ENCODE measurements around the gene SIM2.

The SIM2 gene

GRCh38 chr21:36780861-36781260 lies 81.9 kb downstream of the SIM2 start:
- Histone ChIP-seq H3K9ac (ENCODE audit: low read depth in 1 of 2, low read length in 2 of 2) (no peak overlapping the region), H3K27me3 (ENCODE audit: control insufficient read depth in 2 of 2, insufficient read depth in 2 of 2, low read length in 2 of 2) (no peaks in the 10 kb centered on the region), H3K4me3 (ENCODE audit: low read length in 2 of 2) (no peak overlapping the region), H3K4me1 (ENCODE audit: control insufficient read depth in 2 of 2, insufficient read depth in 2 of 2, low read length in 2 of 2) (peaks cover 0 to 2% of the 10 kb centered on the region in 2 donors), H3K36me3 (ENCODE audit: control insufficient read depth in 2 of 2, insufficient read depth in 2 of 2, low read length in 2 of 2) (no peaks in the 10 kb centered on the region), H3K9me3 (ENCODE audit: control insufficient read depth in 2 of 2, low read length in 2 of 2) (no peaks in the 10 kb centered on the region), H3K27ac (ENCODE audit: low read depth in 2 of 2, low read length in 2 of 2) (no peak overlapping the region)

- Histone ChIP-seq H3K9me3 (ENCODE audit: control insufficient read depth in 2 of 2, low read length in 2 of 2) (no peaks in the 10 kb centered on the region), H3K9ac (ENCODE audit: low read depth in 1 of 2, low read length in 2 of 2) (no peak overlapping the region), H3K4me3 (ENCODE audit: low read length in 2 of 2) (no peak overlapping the region), H3K27me3 (ENCODE audit: control insufficient read depth in 2 of 2, insufficient read depth in 2 of 2, low read length in 2 of 2) (no peaks in the 10 kb centered on the region), H3K4me1 (ENCODE audit: control insufficient read depth in 2 of 2, insufficient read depth in 2 of 2, low read length in 2 of 2) (peaks cover 3 to 10% of the 10 kb centered on the region in 2 donors), H3K36me3 (ENCODE audit: control insufficient read depth in 2 of 2, insufficient read depth in 2 of 2, low read length in 2 of 2) (no peaks in the 10 kb centered on the region), H3K27ac (ENCODE audit: low read depth in 2 of 2, low read length in 2 of 2) (no peak overlapping the region)
Measured at GRCh38 chr21:36783612-36784374, 84.9 kb downstream of the SIM2 start.

GRCh38 chr21:36784947-36785346 lies 86.0 kb downstream of the SIM2 start:
- no peak overlapping the region for H3K4me3 ChIP-seq (ENCODE audit: low read length in 2 of 2)
- no peaks in the 10 kb centered on the region for H3K36me3 ChIP-seq (ENCODE audit: control insufficient read depth in 2 of 2, insufficient read depth in 2 of 2, low read length in 2 of 2)
- no peak overlapping the region for H3K27ac ChIP-seq (ENCODE audit: low read depth in 2 of 2, low read length in 2 of 2)
- no peaks in the 10 kb centered on the region for H3K27me3 ChIP-seq (ENCODE audit: control insufficient read depth in 2 of 2, insufficient read depth in 2 of 2, low read length in 2 of 2)
- H3K9me3 ChIP-seq (ENCODE audit: control insufficient read depth in 2 of 2, low read length in 2 of 2), result no peaks in the 10 kb centered on the region
- H3K4me1 ChIP-seq (ENCODE audit: control insufficient read depth in 2 of 2, insufficient read depth in 2 of 2, low read length in 2 of 2), result peaks cover 3 to 10% of the 10 kb centered on the region in 2 donors
- no peak overlapping the region for H3K9ac ChIP-seq (ENCODE audit: low read depth in 1 of 2, low read length in 2 of 2)

- H3K9me3 ChIP-seq (ENCODE audit: control insufficient read depth in 2 of 2, low read length in 2 of 2), result no peaks in the 10 kb centered on the region
- no peak overlapping the region for H3K4me3 ChIP-seq (ENCODE audit: low read length in 2 of 2)
- H3K27ac ChIP-seq (ENCODE audit: low read depth in 2 of 2, low read length in 2 of 2), result no peak overlapping the region
- no peaks in the 10 kb centered on the region for H3K27me3 ChIP-seq (ENCODE audit: control insufficient read depth in 2 of 2, insufficient read depth in 2 of 2, low read length in 2 of 2)
- no peaks in the 10 kb centered on the region for H3K36me3 ChIP-seq (ENCODE audit: control insufficient read depth in 2 of 2, insufficient read depth in 2 of 2, low read length in 2 of 2)
- peaks cover 3 to 10% of the 10 kb centered on the region in 2 donors for H3K4me1 ChIP-seq (ENCODE audit: control insufficient read depth in 2 of 2, insufficient read depth in 2 of 2, low read length in 2 of 2)
- H3K9ac ChIP-seq (ENCODE audit: low read depth in 1 of 2, low read length in 2 of 2), result no peak overlapping the region
Measured at GRCh38 chr21:36785615-36786014, 86.7 kb downstream of the SIM2 start.

- Histone ChIP-seq H3K9me3 (ENCODE audit: control insufficient read depth in 2 of 2, low read length in 2 of 2) (no peaks in the 10 kb centered on the region), H3K9ac (ENCODE audit: low read depth in 1 of 2, low read length in 2 of 2) (no peak overlapping the region), H3K4me1 (ENCODE audit: control insufficient read depth in 2 of 2, insufficient read depth in 2 of 2, low read length in 2 of 2) (peaks cover 3 to 10% of the 10 kb centered on the region in 2 donors), H3K36me3 (ENCODE audit: control insufficient read depth in 2 of 2, insufficient read depth in 2 of 2, low read length in 2 of 2) (no peaks in the 10 kb centered on the region), H3K27ac (ENCODE audit: low read depth in 2 of 2, low read length in 2 of 2) (no peak overlapping the region), H3K27me3 (ENCODE audit: control insufficient read depth in 2 of 2, insufficient read depth in 2 of 2, low read length in 2 of 2) (no peaks in the 10 kb centered on the region), H3K4me3 (ENCODE audit: low read length in 2 of 2) (no peak overlapping the region)
Measured at GRCh38 chr21:36786186-36786585, 87.3 kb downstream of the SIM2 start.

GRCh38 chr21:36788120-36788638 lies 89.3 kb downstream of the SIM2 start:
- Histone ChIP-seq H3K27ac (ENCODE audit: low read depth in 2 of 2, low read length in 2 of 2) (peak overlapping the region; percentile 69 to 77), H3K36me3 (ENCODE audit: control insufficient read depth in 2 of 2, insufficient read depth in 2 of 2, low read length in 2 of 2) (no peaks in the 10 kb centered on the region), H3K9me3 (ENCODE audit: control insufficient read depth in 2 of 2, low read length in 2 of 2) (no peaks in the 10 kb centered on the region), H3K27me3 (ENCODE audit: control insufficient read depth in 2 of 2, insufficient read depth in 2 of 2, low read length in 2 of 2) (no peaks in the 10 kb centered on the region), H3K4me3 (ENCODE audit: low read length in 2 of 2) (peak overlapping the region; percentile 44 to 75), H3K4me1 (ENCODE audit: control insufficient read depth in 2 of 2, insufficient read depth in 2 of 2, low read length in 2 of 2) (peaks cover 3 to 10% of the 10 kb centered on the region in 2 donors), H3K9ac (ENCODE audit: low read depth in 1 of 2, low read length in 2 of 2) (peak overlapping the region in 1 of 2 donors; percentile 49)

GRCh38 chr21:36790616-36791015 lies 91.7 kb downstream of the SIM2 start:
- no peaks in the 10 kb centered on the region for H3K36me3 ChIP-seq (ENCODE audit: control insufficient read depth in 2 of 2, insufficient read depth in 2 of 2, low read length in 2 of 2)
- H3K27ac ChIP-seq (ENCODE audit: low read depth in 2 of 2, low read length in 2 of 2), result no peak overlapping the region
- H3K4me3 ChIP-seq (ENCODE audit: low read length in 2 of 2), result no peak overlapping the region
- no peaks in the 10 kb centered on the region for H3K9me3 ChIP-seq (ENCODE audit: control insufficient read depth in 2 of 2, low read length in 2 of 2)
- H3K4me1 ChIP-seq (ENCODE audit: control insufficient read depth in 2 of 2, insufficient read depth in 2 of 2, low read length in 2 of 2), result peaks cover 3 to 8% of the 10 kb centered on the region in 2 donors
- no peak overlapping the region for H3K9ac ChIP-seq (ENCODE audit: low read depth in 1 of 2, low read length in 2 of 2)
- no peaks in the 10 kb centered on the region for H3K27me3 ChIP-seq (ENCODE audit: control insufficient read depth in 2 of 2, insufficient read depth in 2 of 2, low read length in 2 of 2)

GRCh38 chr21:36791180-36791579 lies 92.3 kb downstream of the SIM2 start:
- Histone ChIP-seq H3K36me3 (ENCODE audit: control insufficient read depth in 2 of 2, insufficient read depth in 2 of 2, low read length in 2 of 2) (no peaks in the 10 kb centered on the region), H3K4me1 (ENCODE audit: control insufficient read depth in 2 of 2, insufficient read depth in 2 of 2, low read length in 2 of 2) (peaks cover 3 to 8% of the 10 kb centered on the region in 2 donors), H3K27ac (ENCODE audit: low read depth in 2 of 2, low read length in 2 of 2) (no peak overlapping the region), H3K9me3 (ENCODE audit: control insufficient read depth in 2 of 2, low read length in 2 of 2) (peaks cover 0 to 2% of the 10 kb centered on the region in 2 donors), H3K9ac (ENCODE audit: low read depth in 1 of 2, low read length in 2 of 2) (no peak overlapping the region), H3K4me3 (ENCODE audit: low read length in 2 of 2) (no peak overlapping the region), H3K27me3 (ENCODE audit: control insufficient read depth in 2 of 2, insufficient read depth in 2 of 2, low read length in 2 of 2) (no peaks in the 10 kb centered on the region)

GRCh38 chr21:36791695-36792470 lies 93.0 kb downstream of the SIM2 start:
- Histone ChIP-seq H3K27ac (ENCODE audit: low read depth in 2 of 2, low read length in 2 of 2) (no peak overlapping the region), H3K9me3 (ENCODE audit: control insufficient read depth in 2 of 2, low read length in 2 of 2) (peaks cover 0 to 4% of the 10 kb centered on the region in 2 donors), H3K4me3 (ENCODE audit: low read length in 2 of 2) (no peak overlapping the region), H3K36me3 (ENCODE audit: control insufficient read depth in 2 of 2, insufficient read depth in 2 of 2, low read length in 2 of 2) (no peaks in the 10 kb centered on the region), H3K4me1 (ENCODE audit: control insufficient read depth in 2 of 2, insufficient read depth in 2 of 2, low read length in 2 of 2) (peaks cover 3 to 8% of the 10 kb centered on the region in 2 donors), H3K9ac (ENCODE audit: low read depth in 1 of 2, low read length in 2 of 2) (no peak overlapping the region), H3K27me3 (ENCODE audit: control insufficient read depth in 2 of 2, insufficient read depth in 2 of 2, low read length in 2 of 2) (no peaks in the 10 kb centered on the region)

GRCh38 chr21:36792505-36792967 lies 93.6 kb downstream of the SIM2 start:
- H3K36me3 ChIP-seq (ENCODE audit: control insufficient read depth in 2 of 2, insufficient read depth in 2 of 2, low read length in 2 of 2), result no peaks in the 10 kb centered on the region
- H3K27ac ChIP-seq (ENCODE audit: low read depth in 2 of 2, low read length in 2 of 2), result no peak overlapping the region
- H3K9me3 ChIP-seq (ENCODE audit: control insufficient read depth in 2 of 2, low read length in 2 of 2), result peaks cover 0 to 5% of the 10 kb centered on the region in 2 donors
- no peaks in the 10 kb centered on the region for H3K27me3 ChIP-seq (ENCODE audit: control insufficient read depth in 2 of 2, insufficient read depth in 2 of 2, low read length in 2 of 2)
- no peak overlapping the region for H3K9ac ChIP-seq (ENCODE audit: low read depth in 1 of 2, low read length in 2 of 2)
- no peak overlapping the region for H3K4me3 ChIP-seq (ENCODE audit: low read length in 2 of 2)
- H3K4me1 ChIP-seq (ENCODE audit: control insufficient read depth in 2 of 2, insufficient read depth in 2 of 2, low read length in 2 of 2), result peaks cover 3 to 7% of the 10 kb centered on the region in 2 donors
